Kidney tubule cell (primary cell): ENCODE measurements around the gene XRCC3.

Experiments
- DNase-seq: peaks from one replicate; pipeline ENCODE4 v3.0.0-alpha.2; 2018; ENCODE audit warnings: low spot score

The XRCC3 gene

DNA sequence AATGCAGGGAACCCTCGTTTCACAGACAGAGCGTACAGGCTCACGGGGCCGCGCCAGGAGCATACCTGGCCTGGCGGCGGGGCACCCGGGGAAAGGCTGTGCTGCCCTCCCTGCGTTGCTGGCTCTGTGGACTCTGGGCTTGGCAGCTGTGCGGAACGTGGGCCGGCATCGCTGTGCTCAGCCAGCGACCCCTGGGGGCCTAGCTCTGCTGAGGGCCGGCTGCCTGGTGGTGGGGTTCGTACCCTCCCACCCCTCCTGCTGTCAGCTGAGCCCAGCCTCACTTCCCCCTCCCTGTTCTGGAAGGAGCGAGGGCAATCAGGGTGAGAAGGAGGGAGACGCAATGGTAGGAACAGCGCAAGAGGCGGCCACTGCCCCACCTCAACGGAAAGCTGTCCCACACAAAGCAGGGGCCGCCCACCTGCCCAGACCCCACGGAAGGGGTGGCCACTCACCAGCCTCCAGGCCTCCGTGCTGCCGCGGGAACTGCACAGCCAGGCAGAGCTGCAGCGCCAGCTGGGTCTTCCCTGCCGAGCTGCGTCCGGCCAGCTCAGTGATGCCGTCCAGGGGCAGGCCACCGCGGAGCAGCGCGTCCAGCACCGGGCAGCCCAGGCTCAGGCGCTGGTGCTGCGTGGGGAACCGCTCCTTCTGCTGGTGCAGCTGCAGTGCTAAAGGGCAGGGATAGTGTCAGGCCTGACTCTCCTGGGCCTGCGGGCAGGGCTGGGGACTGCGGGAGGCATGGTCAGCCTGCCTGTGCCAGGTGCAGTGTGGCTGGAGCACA lies 8.5 kb downstream of the XRCC3 start:
- no peak for DNase-seq

DNA sequence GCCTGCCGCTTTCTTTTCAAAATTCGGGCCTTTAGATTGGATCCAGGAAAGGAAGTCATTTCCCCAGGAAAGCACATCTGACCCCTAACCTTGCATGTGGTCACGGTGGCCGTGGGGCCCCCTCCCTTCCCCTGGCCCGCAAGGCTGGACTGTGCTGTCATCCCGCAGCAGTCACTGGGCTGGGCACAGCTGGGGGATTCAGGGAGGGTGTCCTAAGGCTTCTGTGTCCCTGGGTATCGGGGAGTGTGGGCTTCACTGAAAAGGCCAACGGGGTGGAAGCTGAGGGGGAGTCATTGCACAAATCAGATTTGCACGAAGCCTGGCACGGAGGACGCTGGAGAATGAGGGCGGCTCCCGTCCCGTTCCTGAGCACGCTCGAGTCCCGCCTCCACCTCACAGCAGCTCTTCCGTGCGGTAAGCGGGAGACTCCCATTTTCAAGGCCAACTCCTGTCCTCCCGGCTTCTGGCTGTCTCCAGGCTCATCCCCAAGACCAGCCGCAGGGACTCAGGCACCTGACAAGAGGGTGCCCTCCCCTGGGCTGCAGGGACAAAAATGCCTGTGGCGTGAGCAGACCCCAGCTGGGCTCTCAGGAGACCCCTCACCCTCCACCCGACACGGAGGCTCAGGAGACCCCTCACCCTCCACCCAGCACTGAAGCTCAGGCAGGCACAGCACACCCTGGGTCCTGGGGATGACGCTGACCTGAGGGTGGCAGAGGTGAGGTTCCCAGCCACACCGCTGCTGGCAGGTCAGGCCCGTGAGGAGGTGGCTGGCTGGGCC lies 9.6 kb downstream of the XRCC3 start:
- DNase-seq, result no peak

DNA sequence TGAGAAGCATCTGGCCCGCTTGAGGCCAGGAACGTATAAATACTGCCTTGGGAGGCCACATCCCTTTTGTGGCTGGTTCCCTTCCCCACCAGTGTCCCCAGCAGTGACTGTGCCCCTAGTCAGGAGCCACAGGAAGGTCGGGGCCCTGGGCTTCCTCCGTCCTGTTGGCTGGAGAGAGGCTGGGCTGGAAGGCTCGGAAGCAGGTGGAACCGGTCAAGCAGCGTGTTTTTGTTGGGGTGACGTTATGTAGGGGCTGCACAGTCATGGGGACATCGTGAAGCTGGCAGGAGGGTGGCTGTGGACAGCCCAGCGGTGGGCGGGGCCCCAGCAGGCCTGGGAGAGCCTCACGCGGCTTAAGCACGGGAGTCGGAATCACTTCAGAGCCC lies 10.1 kb downstream of the XRCC3 start:
- no peak for DNase-seq

DNA sequence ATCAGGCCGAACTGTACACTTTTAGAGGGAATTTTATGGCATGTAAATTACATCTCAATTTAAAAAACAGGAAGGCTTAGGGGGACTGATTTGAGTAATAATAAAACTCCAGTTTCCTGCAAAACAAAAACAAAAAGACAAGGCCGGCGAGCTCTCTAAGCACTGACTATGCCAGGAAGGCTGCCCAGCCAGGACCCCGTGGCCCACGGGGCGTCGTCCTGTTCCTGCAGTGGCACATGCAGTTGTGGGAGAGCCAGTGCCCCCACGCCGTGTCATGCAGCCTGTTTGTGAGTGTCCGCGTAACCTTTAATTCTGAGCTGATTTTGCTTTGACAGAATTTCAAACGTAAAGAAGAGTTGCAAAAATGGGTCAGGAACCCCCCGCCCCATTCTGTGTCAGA lies 10.5 kb downstream of the XRCC3 start:
- no peak for DNase-seq

DNA sequence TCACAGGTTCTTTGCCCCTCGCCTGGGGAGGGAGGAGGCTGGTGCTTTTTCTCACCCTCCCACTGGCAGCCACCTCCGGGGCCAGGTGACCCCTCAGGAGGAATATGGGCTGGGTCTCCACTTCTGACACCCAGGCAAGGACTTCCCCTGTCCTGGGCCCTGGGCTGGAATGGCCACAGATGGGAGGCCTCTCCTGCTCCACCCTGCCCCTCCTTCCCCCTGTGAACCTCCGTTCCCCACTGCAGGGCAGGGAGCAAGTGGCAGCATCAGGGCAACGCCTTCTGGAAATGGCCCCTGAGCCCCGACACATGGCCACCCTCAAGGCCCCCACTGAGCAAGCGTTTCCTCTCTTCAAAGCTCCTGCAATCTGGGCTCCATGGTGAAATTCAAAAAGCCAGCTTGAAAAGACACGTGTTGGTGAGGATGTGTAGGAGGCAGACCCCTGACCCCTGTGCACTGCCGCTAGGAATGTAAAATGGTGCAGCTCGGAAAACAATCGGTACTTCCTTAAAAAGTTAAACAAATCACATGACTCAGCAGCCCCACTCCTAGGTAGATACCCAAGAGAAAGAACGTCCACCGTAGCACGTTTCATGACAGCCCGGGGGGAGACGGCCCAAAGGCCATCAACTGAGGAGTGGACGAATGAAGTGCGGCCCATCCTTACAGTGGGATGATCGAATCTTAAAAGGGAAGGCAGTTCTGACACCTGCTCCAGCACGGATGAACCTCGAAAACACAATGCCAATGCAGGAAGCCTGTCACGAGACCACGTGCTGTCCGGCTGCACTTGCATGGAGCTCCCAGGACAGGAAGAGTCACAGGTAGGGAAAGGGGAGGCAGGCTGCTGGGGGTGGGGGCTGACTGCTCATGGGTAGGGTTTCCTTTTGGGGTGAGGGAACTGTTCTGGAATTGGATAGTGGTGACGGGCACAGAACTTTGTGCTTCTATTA lies 11.5 kb downstream of the XRCC3 start:
- no peak for DNase-seq

DNA sequence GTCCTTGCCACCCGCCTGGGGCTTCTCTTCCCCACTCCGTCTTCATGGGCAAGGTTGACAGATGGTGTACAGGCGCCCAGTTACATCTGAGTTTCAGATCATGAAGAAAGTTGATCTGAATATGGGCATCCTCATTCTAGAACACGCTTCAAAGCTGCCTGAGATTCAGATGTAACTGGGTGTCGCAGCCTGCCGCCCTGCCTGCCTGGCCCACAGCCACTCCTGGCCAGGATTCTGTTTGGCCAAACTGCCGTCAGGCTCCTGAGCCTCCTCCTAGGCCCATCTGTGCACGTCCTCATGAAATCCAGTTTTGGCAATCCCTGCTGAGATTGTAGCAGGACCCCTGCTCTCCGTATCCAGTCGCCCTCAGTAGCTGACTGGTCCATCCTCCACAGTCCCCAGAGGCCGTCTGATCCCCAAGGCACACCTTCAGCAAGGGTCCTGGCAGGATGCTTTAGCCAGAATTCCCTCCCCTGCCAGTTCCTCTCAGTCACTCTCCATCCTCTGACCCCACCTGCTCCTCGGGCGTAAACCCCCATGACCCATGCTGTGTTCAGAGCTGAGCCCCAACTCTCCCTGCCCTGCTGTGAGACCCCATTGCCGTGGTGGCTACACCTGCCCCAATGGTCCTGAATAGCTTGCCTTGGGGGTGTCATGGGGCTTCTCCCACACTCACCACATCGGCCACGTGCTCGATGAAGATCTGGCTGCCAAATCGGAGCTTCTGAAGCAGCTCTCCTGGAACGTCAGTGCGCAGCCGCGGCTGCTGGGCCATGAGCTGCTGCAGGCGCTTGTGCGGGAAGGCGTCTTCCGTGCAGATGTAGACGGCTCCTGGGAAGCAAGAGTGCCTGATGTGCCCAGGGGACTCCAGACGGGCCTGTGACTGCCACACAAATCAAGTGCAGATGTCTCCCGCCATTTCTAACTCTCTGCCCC lies 12.5 kb downstream of the XRCC3 start:
- DNase-seq, result no peak

DNA sequence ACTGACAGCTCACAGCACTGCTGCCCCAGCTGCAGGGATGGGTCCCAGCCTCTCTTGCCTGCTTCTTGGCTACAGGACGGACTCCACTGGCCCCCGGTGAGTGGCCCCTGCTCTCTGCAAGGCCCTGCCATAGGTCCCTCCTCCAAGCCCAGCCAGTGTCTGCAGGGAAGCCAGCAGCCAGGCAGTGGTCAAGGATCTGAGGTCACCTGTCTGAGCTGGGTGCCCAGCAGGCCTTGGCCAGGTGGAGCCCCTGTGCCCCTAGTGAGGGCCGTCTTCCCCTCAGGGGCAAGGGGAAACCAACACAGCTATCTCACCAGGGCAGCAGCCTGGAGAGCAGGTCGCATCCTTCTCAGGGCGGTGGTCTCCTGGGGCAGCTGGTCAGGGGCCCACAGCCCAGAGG lies 13.2 kb downstream of the XRCC3 start:
- DNase-seq, result no peak

DNA sequence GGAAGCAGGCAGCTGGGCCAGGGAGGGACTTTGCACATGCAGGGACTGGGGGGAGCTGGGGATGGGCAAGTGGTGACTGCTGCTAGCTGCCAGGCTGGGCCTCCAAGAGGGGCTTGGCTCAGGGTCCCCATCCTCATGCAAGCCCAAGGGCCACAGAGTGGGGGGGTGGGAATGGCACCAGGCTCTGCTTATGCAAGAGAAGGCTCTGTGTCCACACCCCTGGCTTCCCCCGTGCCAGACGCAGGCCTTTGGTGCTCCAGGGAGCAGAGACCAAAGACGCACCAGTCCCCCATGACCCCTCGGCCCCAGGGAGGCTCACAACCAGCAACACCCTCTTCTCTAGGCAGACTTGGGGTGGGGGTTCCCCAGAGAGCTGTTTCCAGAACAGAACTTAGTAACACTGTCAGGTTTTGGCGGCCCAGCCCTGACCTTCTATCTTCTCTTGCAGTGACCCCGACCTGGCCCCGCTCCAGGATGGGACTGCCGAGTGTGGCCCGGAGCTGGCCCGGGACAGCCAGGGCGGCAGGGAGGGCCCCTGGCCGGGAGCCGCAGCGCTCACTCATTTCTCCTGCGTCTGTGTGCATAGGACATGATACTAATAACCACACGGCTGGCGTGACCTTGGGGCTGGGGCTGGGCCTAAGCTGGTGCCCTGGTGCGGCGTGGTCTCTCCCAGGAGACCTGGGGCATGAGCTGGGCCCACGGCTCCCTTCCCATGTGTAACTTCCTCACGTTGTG lies 14.3 kb downstream of the XRCC3 start:
- no peak for DNase-seq

DNA sequence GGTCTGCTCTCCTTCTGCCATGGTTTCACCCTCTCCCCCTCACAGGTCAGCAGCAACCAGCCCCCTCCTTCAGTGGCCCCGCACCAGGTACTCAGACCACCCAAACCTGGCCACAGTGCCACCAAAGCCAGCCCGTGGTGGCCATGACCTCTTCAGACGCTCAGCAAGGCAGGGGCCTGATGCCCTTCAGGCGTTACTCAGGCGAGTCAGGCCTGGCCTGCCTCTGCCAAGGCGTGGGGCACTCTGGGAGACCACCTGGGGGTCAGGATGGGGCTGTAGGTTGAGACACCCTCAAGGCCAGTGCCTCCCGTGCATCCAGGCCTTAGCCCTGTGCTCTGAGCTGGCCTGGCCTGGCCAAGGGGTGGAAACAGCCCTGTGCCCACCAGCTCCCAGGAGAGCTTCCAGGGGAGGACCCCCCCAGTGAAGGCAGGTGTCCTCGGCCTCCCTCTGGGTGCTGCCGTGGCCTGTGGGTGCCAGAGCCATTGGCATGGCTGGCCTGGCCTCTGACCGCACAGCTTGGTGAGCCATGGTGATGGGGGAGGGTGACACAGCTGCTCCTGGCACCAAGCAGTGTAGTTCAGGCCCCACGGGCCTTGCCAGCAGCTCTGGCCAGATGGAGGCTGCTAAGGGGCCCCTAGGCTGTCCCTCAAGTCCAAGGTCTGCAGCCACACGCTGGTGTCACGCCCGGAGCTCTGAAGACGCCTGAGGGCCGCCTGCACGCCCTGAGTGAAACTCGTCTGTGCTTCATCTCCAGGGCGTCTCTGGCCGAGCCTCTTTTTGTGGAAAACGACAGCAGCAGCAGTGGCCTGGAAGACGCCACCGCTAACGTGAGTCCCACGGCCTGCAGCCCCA lies 15.1 kb downstream of the XRCC3 start:
- DNase-seq, result no peak

DNA sequence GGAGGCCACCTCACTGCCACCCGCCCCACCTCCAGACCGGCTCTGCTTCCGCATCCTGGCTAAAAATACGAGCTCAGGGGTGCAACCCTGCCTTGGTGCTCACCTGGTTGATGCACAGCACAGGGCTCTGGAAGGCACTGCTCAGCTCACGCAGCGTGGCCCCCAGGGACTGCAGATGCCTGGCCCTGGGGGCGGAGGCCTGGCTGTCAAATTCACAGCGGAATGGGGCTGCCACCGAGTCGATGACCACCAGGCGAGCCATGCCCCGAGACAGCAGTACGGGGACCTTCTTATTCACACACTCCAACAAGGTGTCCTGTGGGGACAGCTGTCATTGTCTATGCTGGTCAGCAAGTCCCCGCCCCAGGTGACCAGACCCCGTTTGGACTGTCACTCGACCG lies 16.0 kb downstream of the XRCC3 start:
- DNase-seq, result no peak

DNA sequence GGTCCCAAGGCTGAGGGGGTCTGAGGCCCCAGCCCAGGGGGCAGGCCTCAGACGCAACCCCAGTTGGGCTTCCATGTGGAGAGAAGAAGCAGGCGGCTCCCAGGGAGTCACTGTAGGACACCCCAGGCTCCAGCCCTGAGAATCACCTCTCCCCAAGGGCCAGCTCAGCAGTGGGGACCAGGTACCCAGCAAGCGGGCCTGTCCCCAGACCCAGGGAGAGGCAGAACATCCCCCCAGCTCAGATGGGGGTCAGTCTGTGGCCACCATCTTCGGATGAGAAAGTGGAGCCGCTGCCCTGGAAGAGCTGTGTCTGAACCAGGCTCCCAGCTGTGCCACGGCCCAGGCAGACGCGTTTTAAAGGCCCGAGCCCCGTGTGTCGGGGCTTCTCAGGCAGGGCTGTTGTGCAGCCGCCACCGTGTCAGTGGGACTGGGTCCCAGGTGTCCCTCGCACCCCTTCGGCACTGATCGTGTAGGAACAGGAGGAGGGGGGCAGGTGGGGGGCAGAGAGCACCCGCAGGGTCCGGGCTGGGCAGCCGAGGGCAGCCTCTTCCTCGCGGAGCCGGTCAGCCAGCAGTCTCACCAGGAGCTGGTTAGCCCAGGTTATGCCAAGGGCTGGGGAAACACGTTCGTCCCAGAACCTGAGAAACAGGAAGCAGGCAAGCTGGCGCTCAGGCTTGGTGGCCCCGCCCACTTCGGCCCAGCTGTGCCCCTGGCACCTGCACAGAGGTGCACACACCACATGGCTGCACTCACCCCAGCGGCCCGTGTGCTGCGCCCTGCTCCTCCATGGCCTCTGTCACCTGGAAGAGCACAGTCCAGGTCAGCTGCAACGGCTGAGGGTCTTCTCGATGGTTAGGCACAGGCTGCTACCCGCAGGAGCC lies 16.6 kb downstream of the XRCC3 start:
- peak; percentile 21 for DNase-seq

DNA sequence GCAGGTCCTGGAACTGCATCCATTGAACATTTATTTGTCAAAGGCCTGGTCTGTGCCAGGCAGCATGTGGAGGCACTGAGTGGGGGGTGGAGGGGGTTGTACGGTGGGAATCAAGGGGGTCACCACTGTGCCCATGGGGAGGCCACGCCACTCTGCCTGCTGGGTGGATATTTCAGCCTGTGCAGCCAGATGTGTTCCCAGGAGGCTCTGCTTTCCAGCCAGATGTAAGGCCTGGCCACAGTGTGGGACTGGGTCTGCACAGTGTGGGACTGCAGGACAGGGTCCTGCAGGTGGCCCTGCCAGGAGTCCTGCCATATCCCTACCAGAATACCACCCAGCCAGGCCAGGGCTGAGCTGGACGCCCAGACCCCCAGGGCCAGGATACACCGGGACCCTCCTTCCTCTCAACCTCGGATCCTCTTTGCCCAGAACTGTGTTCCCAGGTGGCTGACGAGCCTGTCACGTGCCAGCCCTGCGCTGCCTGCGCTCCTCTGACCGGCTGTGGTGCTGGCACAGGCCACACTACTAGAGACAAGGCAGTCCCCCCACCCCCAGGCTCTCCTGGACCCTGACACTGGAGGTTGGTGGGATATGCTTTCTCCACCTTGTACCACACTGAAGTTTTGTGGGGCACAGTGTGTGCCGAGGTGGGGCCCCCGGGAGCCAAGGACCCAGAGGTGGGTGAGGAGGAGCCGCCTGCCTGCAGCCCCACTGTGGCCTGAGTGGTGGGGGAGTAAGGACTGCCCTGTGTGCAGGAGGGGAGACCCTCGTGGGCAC lies 17.5 kb downstream of the XRCC3 start:
- DNase-seq, result no peak

DNA sequence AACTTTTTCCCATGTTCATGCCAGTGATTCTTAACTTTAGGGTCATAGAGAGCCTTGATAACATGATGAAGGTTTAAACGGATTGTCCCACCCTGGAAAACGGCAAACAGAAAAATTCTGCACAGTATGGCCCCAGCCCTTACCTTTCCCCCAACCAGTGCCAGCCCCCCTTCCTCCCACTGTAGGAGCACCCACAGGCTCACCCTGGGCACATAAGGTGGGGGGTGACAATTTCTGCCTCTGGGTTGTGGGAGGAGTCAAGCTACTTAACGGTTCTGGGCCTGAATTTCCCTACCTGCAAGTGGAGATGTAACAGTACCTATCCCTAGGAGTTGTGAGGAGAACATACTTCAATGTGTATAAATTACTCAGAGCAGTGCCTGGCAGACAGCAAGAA lies 18.0 kb downstream of the XRCC3 start:
- DNase-seq, result no peak

DNA sequence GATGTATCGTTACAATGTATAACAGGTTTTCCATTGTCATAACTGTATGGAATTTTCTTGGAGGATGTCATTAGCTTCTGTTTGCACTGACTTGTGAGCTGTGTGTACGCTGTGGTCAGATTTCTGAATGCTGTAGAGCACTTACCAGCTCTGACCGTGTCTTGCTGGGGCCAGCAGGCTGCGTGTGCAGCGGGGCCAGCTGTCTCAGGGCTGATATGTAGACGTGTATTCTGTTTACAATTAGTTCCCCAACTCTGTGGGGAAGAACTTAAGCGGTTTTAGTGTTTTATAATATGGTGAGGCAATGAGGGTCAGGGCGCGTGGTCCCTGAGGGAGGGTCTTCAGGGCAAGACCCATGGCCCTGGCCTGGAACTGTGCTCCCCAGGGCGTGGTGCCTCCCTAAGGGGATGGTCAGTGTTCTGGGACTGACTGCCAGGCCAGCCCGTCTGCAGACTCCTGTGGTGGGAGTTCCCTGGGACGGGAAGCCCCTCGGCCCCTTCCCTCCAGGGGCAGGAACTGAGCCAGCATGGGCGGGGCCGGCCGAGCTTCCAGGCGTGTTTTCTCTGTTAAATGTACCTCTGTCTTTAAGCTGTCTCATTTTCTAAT lies 18.7 kb downstream of the XRCC3 start:
- no peak for DNase-seq

DNA sequence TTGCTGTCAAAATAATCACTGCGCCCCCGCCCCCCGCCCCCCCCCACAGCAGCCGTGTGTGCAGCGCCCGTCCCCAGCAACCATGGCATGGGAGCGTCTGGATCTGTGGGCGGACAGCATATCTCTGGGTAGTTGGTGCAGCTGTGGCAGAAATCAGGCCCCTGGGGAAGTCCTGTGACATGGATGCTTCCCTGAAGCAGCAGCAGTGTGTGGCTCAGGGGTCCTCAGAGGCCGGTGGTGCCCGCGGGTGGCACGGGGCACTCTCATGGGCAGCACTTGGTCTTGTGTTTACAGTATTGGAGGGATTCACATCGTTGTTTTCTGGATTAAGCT lies 19.2 kb downstream of the XRCC3 start:
- no peak for DNase-seq

DNA sequence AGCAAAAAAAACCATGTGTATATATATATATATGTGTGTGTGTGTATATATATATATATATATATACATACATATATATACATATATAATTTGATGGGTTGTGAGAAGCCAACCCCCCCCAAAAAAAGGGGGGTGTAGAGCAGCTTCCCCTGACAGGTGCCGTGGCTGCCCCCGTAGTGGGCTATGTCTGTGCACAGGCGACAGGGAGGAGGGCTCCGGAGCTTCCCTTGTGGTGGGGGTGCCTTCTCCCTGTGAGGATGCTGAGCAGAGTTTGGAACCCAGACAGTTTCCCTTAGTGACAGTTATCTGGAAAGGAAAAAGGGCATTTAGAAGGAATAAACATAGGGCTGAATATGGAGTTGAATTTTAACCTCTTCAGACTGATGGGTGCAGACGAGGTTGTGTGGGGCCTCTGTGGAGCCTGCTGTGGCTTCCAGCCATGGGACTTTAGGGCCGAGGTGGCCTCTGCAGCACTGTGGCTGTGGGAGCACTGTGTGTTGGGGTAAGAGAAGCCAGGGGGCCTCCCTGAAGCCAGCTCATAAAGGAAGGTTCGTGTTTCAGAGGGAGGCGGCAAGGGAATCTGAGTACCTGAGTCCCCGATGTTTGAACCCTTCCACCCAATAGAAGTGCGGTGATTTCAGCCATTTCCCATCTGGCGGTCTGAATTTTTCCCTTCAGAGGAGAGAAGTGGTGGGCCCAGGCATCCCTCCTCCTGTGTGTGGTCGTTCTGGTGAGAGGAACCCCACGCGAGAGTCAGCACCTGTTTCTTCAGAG lies 19.8 kb downstream of the XRCC3 start:
- no peak for DNase-seq

DNA sequence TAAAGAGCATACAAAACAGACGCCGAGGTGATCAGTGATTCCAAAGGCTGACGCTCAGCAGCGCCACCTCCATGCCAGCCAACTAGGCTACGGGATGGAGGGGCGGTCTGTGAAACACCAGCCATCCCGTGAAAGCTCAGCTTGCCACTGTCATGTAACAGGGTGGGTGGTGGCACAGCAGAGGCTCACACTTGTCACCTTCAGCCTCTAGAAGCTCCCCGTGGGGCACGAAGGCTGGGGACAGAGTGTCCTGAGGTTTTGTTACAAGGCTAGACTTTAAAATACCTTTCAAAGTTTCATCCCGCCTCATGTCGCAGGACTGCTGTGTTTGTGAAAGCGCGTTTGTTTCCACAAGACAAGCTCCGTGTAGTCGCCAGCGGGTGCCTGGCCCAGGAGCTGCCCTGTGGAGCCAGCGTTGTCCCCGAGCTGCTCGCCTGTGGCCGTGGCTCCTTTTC lies 20.7 kb downstream of the XRCC3 start:
- DNase-seq, result no peak
